GM21447 (cell line): ENCODE results near the gene KRTAP10-2.
"Not testable (repeated sequence)": the region's sequence is repeated elsewhere in the genome, so short reads cannot be mapped to it uniquely, and the experiment has no call there.

Experiments used
- ATAC-seq: cut with Tn5 transposase; IDR thresholded peaks from one replicate; pipeline ENCODE4 v1.9.1; 2021; ENCODE audit not compliant: unreplicated experiment

The KRTAP10-2 gene

GRCh38 chr21:44568261-44568660 is 17.0 kb upstream of the KRTAP10-2 start:
- no peak for ATAC-seq

- ATAC-seq: no peak
These were observed 16.3 kb upstream of the KRTAP10-2 start for GRCh38 chr21:44567481-44568171.

GRCh38 chr21:44566403-44566802 is 15.1 kb upstream of the KRTAP10-2 start:
- ATAC-seq: no peak

GRCh38 chr21:44564886-44565598 is 13.7 kb upstream of the KRTAP10-2 start:
- ATAC-seq: no peak

- ATAC-seq: no peak
These were observed 12.8 kb upstream of the KRTAP10-2 start for GRCh38 chr21:44564099-44564498.

GRCh38 chr21:44558695-44559094 is 7.4 kb upstream of the KRTAP10-2 start, which contains the start of gene KRTAP10-3:
TSS of gene KRTAP10-3 (minus strand) at chr21:44558795. CDS start at chr21:44558715, 80 bp downstream.
- no peak for ATAC-seq

GRCh38 chr21:44558329-44558675 is 7.0 kb upstream of the KRTAP10-2 start:
- not testable (repeated sequence) for ATAC-seq

GRCh38 chr21:44557491-44558328 is 6.4 kb upstream of the KRTAP10-2 start:
- ATAC-seq: no peak

- no peak for ATAC-seq
These were observed 5.6 kb upstream of the KRTAP10-2 start for GRCh38 chr21:44556879-44557278.

- ATAC-seq: no peak
These were observed 4.0 kb upstream of the KRTAP10-2 start for GRCh38 chr21:44555200-44555875.

- ATAC-seq: no peak
These were observed 1.4 kb upstream of the KRTAP10-2 start for GRCh38 chr21:44552681-44553080.

- ATAC-seq: no peak
These were observed 831 bp upstream of the KRTAP10-2 start for GRCh38 chr21:44552136-44552535.

GRCh38 chr21:44550807-44551206 is 498 bp downstream of the KRTAP10-2 start:
- no peak for ATAC-seq

- ATAC-seq: not testable (repeated sequence)
These were observed 1.0 kb downstream of the KRTAP10-2 start for GRCh38 chr21:44550285-44550684.

- no peak for ATAC-seq
These were observed 1.6 kb downstream of the KRTAP10-2 start for GRCh38 chr21:44549525-44550211.

GRCh38 chr21:44548922-44549321 is 2.4 kb downstream of the KRTAP10-2 start:
- no peak for ATAC-seq

GRCh38 chr21:44548381-44548780 is 2.9 kb downstream of the KRTAP10-2 start:
- ATAC-seq: no peak

GRCh38 chr21:44547656-44548331 is 3.5 kb downstream of the KRTAP10-2 start:
- ATAC-seq: no peak

GRCh38 chr21:44544566-44544965 is 6.7 kb downstream of the KRTAP10-2 start:
- ATAC-seq: no peak

- no peak for ATAC-seq
These were observed 8.6 kb downstream of the KRTAP10-2 start for GRCh38 chr21:44542716-44543115.
